Type B pancreatic cell (in vitro differentiated cells): ENCODE measurements around the gene CAPRIN2. TPM values are rescaled to one million over a fixed set of nuclear protein-coding genes. Genes with fewer than 3 reads are reported as not detected.

ENCODE experiments used
- DNase-seq: peaks from one replicate; pipeline ENCODE4 v3.0.0; 2021; ENCODE audit warnings: mixed read lengths; ENCODE audit not compliant: unreplicated experiment; ENCODE audit errors: extremely low spot score
- H3K27ac Mint-ChIP-seq: 2 replicates; pipeline ENCODE4 v1.8.0; 2021; ENCODE audit warnings: mild to moderate bottlenecking, mixed read lengths
- H3K27me3 Mint-ChIP-seq: 2 replicates; pipeline ENCODE4 v1.8.0; 2021; ENCODE audit warnings: mixed read lengths
- H3K36me3 Mint-ChIP-seq: 2 replicates; pipeline ENCODE4 v1.8.0; 2021; ENCODE audit warnings: mixed read lengths
- H3K4me1 Mint-ChIP-seq: one replicate; pipeline ENCODE4 v1.8.0; 2021; ENCODE audit warnings: mixed read lengths; ENCODE audit not compliant: unreplicated experiment
- H3K4me3 Mint-ChIP-seq: 2 replicates; pipeline ENCODE4 v1.8.0; 2021; ENCODE audit warnings: mild to moderate bottlenecking, mixed read lengths
- H3K9me3 Mint-ChIP-seq: 2 replicates; pipeline ENCODE4 v1.8.0; 2021; ENCODE audit warnings: mixed read lengths
- CTCF ChIP-seq: fragments of 200-600 bp; sonication (generic); conservative IDR thresholded peaks from 2 replicates; pipeline ENCODE4 v1.5.0; 2021; ENCODE audit warnings: antibody characterized with exemption, mild to moderate bottlenecking
- total RNA-seq: library from RNA; stranded (reverse); gene quantifications from 2 replicates; pipeline ENCODE4 v1.2.1, GENCODE V29; 2021; ENCODE audit warnings: low replicate concordance

The CAPRIN2 gene
- total RNA-seq, 1 donor from 2014 or later: 44.9 TPM

- no peaks in the 10 kb centered on the region for H3K4me1 Mint-ChIP-seq
- no peaks in the 10 kb centered on the region for H3K9me3 Mint-ChIP-seq
- no peak overlapping the region for H3K27ac Mint-ChIP-seq
- no peak overlapping the region for H3K4me3 Mint-ChIP-seq
- no peak for DNase-seq
- H3K36me3 Mint-ChIP-seq: peaks cover 39% of the 10 kb centered on the region
- TF ChIP-seq CTCF: no peak
- H3K27me3 Mint-ChIP-seq: no peaks in the 10 kb centered on the region
These were observed 14.5 kb downstream of the CAPRIN2 start for GRCh38 chr12:30740274-30740673.

GRCh38 chr12:30739020-30739419 lies 15.7 kb downstream of the CAPRIN2 start:
- H3K27ac Mint-ChIP-seq: no peak overlapping the region
- no peak overlapping the region for H3K4me3 Mint-ChIP-seq
- DNase-seq: no peak
- no peaks in the 10 kb centered on the region for H3K4me1 Mint-ChIP-seq
- no peaks in the 10 kb centered on the region for H3K27me3 Mint-ChIP-seq
- peaks cover 46% of the 10 kb centered on the region for H3K36me3 Mint-ChIP-seq
- no peaks in the 10 kb centered on the region for H3K9me3 Mint-ChIP-seq
- TF ChIP-seq CTCF: no peak

- DNase-seq: no peak
- Mint-ChIP-seq H3K4me3 (no peak overlapping the region), H3K27me3 (no peaks in the 10 kb centered on the region), H3K9me3 (no peaks in the 10 kb centered on the region), H3K4me1 (no peaks in the 10 kb centered on the region), H3K36me3 (peaks cover 55% of the 10 kb centered on the region), H3K27ac (no peak overlapping the region)
- TF ChIP-seq CTCF: no peak
These were observed 21.7 kb downstream of the CAPRIN2 start for GRCh38 chr12:30732954-30733637.

- Mint-ChIP-seq H3K4me1 (no peaks in the 10 kb centered on the region), H3K27me3 (no peaks in the 10 kb centered on the region), H3K9me3 (no peaks in the 10 kb centered on the region), H3K36me3 (peaks cover 56% of the 10 kb centered on the region), H3K27ac (no peak overlapping the region), H3K4me3 (no peak overlapping the region)
- TF ChIP-seq CTCF: no peak
- DNase-seq: no peak
These were observed 24.7 kb downstream of the CAPRIN2 start for GRCh38 chr12:30730011-30730410.

- Mint-ChIP-seq H3K9me3 (no peaks in the 10 kb centered on the region), H3K4me1 (no peaks in the 10 kb centered on the region), H3K4me3 (no peak overlapping the region), H3K27me3 (no peaks in the 10 kb centered on the region), H3K36me3 (peaks cover 55% of the 10 kb centered on the region), H3K27ac (no peak overlapping the region)
- no peak for TF ChIP-seq CTCF
- DNase-seq: no peak
These were observed 25.2 kb downstream of the CAPRIN2 start for GRCh38 chr12:30729547-30729946.
